RWPE2 (cell line): Measurements from ENCODE around the gene FAM162A.

Experiments used
- ATAC-seq: fragments of 200-7000 bp; cut with Tn5 transposase; 3 replicates; pipeline ENCODE4 v1.9.1; 2021; ENCODE audit warnings: low read depth
- DNase-seq: peaks from one replicate; pipeline ENCODE4 v3.0.0-alpha.2; 2020; ENCODE audit warnings: low spot score
- H3K27ac ChIP-seq: fragments of 450-650 bp; 2 replicates; pipeline ENCODE4 v1.5.1; 2017; ENCODE audit warnings: mild to moderate bottlenecking; ENCODE audit not compliant: poor library complexity, severe bottlenecking
- H3K27me3 ChIP-seq: fragments of 250-450 bp; sonication (Bioruptor Pico); 2 replicates; pipeline ENCODE4 v1.5.1; 2021; ENCODE audit warnings: mild to moderate bottlenecking, moderate library complexity; ENCODE audit not compliant: insufficient read depth, poor library complexity, severe bottlenecking
- H3K36me3 ChIP-seq: fragments of 250-450 bp; sonication (Bioruptor Pico); 2 replicates; pipeline ENCODE4 v1.5.1; 2020; ENCODE audit warnings: low read depth, mild to moderate bottlenecking, moderate library complexity
- H3K4me1 ChIP-seq: fragments of 250-450 bp; sonication (Bioruptor Pico); 2 replicates; pipeline ENCODE4 v1.5.1; 2021; ENCODE audit warnings: mild to moderate bottlenecking, moderate library complexity; ENCODE audit not compliant: insufficient read depth, poor library complexity, severe bottlenecking
- H3K4me3 ChIP-seq: fragments of 250-450 bp; sonication (Bioruptor Pico); 2 replicates; pipeline ENCODE4 v1.5.1; 2021; ENCODE audit warnings: mild to moderate bottlenecking, moderate library complexity; ENCODE audit not compliant: severe bottlenecking
- H3K9me3 ChIP-seq: fragments of 250-450 bp; sonication (Bioruptor Pico); 2 replicates; pipeline ENCODE4 v1.5.1; 2021; ENCODE audit warnings: mild to moderate bottlenecking, moderate library complexity; ENCODE audit not compliant: severe bottlenecking
- TF ChIP-seq, protein P1 (sequence below): fragments of 450-650 bp; IDR thresholded peaks from one replicate; pipeline ENCODE4 v1.5.1; 2017; ENCODE audit warnings: mild to moderate bottlenecking, moderate library complexity; ENCODE audit not compliant: poor library complexity, severe bottlenecking

Gene FAM162A

DNA sequence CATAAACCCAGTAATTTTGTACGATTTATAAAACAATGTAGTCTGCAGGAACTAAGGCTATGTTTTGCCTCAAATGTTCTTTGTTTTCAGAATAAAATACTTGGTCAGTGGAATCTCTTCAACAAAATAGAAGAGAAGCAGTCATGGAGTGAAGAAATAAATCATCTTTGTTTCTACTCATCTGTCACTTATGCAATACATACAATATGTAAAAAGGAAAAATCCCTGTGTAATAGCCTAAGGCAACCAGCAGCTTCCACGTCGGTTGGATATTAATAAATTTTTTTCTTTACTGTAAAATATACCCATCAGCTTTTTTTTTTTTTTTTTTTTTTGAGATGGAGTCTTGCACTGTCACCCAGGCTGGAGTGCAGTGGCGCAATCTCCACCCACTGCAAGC lies 37.1 kb downstream of the FAM162A start:
- no peaks in the 10 kb centered on the region for H3K9me3 ChIP-seq
- no peak overlapping the region for H3K4me3 ChIP-seq
- TF ChIP-seq, protein P1, sequence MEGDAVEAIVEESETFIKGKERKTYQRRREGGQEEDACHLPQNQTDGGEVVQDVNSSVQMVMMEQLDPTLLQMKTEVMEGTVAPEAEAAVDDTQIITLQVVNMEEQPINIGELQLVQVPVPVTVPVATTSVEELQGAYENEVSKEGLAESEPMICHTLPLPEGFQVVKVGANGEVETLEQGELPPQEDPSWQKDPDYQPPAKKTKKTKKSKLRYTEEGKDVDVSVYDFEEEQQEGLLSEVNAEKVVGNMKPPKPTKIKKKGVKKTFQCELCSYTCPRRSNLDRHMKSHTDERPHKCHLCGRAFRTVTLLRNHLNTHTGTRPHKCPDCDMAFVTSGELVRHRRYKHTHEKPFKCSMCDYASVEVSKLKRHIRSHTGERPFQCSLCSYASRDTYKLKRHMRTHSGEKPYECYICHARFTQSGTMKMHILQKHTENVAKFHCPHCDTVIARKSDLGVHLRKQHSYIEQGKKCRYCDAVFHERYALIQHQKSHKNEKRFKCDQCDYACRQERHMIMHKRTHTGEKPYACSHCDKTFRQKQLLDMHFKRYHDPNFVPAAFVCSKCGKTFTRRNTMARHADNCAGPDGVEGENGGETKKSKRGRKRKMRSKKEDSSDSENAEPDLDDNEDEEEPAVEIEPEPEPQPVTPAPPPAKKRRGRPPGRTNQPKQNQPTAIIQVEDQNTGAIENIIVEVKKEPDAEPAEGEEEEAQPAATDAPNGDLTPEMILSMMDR: no peak
- ATAC-seq: no peak
- H3K36me3 ChIP-seq: peaks cover 45% of the 10 kb centered on the region
- H3K4me1 ChIP-seq: no peaks in the 10 kb centered on the region
- no peak overlapping the region for H3K27ac ChIP-seq
- H3K27me3 ChIP-seq: no peaks in the 10 kb centered on the region
- no peak for DNase-seq

DNA sequence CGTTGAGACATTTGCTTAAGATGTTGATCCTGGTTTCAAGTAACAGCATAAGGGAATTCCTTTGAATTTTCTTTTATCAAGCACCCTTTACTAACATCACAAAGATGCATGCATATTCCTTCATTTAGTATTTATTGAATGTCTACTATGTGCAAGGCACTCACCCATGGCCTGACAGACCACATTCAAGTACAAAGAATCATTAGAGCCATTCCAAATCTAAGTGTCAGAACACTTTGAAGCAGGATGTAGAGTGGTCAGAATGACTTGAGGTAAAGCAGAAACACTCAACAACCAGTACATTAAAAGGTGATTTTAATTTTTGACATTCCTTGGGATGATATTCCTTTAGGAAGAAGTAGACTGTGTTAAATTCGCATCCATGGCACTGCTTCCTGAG lies 37.9 kb downstream of the FAM162A start:
- ATAC-seq: no peak
- H3K36me3 ChIP-seq: peaks cover 53% of the 10 kb centered on the region
- no peaks in the 10 kb centered on the region for H3K4me1 ChIP-seq
- no peaks in the 10 kb centered on the region for H3K9me3 ChIP-seq
- no peak overlapping the region for H3K4me3 ChIP-seq
- TF ChIP-seq, protein P1: no peak
- no peaks in the 10 kb centered on the region for H3K27me3 ChIP-seq
- no peak overlapping the region for H3K27ac ChIP-seq
- no peak for DNase-seq

DNA sequence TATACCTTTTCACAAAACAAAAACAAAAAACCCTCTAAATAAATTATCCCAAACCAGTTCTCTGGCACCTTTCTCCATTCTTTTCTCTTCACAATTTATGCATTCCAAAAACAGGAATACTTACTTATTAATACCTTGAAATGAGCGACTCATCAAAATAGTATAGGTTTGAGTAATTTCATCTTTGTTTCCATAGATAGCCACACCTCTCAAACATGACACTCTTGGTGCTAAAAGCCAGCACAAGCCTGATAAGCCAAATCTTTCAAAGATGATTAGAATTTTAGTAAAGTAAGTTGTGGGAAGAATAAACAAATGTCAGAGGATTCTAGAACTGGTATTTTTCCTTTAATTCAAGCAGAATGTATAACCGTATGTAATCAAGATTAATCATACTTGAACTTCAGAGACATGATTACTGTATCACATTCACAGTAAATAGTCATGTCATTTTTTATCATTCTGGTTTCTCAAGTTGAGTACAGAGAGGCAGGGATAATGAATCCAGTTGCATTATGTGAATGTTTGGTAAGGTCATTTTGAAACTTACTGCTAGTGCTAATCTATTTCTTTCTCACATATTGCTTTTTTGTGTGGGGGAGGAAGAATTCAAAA lies 44.0 kb downstream of the FAM162A start:
- no peak for DNase-seq
- TF ChIP-seq, protein P1: no peak
- peaks cover 86% of the 10 kb centered on the region for H3K36me3 ChIP-seq

DNA sequence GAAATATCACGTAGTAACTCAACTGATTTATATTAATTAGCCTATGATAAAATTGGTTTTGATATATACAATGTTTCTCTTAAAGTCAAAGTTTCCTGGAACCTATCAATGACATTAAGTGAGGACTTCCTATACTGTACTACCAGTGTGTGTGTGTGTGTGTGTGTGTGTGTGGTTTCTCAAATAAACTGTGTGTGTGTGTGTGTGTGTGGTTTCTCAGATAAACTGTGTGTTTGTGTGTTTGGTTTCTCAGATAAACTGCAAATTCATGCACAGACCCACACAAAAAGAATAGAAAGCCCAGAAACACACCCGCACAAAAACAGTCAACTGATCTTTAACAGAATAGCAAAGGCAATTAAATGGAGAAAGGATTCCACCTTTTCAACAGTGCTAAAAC lies 46.4 kb downstream of the FAM162A start:
- DNase-seq: no peak
- TF ChIP-seq, protein P1: no peak
- Histone ChIP-seq H3K36me3 (peaks cover 87% of the 10 kb centered on the region), H3K27ac (no peak overlapping the region), H3K9me3 (no peaks in the 10 kb centered on the region), H3K4me3 (no peak overlapping the region), H3K27me3 (no peaks in the 10 kb centered on the region), H3K4me1 (no peaks in the 10 kb centered on the region)
- no peak for ATAC-seq

More for the DNA sequence above, 44.0 kb downstream of the FAM162A start:
- ATAC-seq: no peak
- H3K4me3 ChIP-seq: no peak overlapping the region
- H3K9me3 ChIP-seq: no peaks in the 10 kb centered on the region
- no peaks in the 10 kb centered on the region for H3K27me3 ChIP-seq
- no peak overlapping the region for H3K27ac ChIP-seq
- no peaks in the 10 kb centered on the region for H3K4me1 ChIP-seq

DNA sequence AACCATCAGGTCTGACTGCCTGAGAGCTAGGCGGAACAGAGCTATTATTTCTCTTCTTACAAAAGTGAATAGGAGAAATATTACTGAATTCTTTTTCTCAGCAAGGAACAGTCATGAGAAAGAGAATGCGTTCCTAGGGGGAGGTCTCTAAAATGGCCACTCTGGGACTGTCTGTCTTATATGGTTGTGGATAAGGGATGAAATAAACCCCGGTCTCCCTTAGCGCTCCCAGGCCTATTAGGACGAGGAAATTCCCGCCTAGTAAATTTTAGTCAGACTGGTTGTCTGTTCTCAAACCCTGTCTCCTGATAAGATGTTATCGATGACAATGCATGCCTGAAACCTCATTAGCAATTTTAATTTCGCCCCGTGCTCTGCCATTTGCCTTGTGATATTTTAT lies 52.0 kb downstream of the FAM162A start:
- Histone ChIP-seq H3K9me3 (no peaks in the 10 kb centered on the region), H3K36me3 (peaks cover 93% of the 10 kb centered on the region), H3K4me1 (no peaks in the 10 kb centered on the region), H3K27ac (no peak overlapping the region), H3K27me3 (no peaks in the 10 kb centered on the region), H3K4me3 (no peak overlapping the region)
- TF ChIP-seq, protein P1: no peak
- no peak for ATAC-seq
- DNase-seq: no peak
